ENCODE data around the gene PNMA3.
"Not testable (repeated sequence)": the region's sequence is repeated elsewhere in the genome, so short reads cannot be mapped to it uniquely, and the experiment has no call there.

Gene PNMA3

GRCh38 chrX:153071909-153072583 is 15.8 kb downstream of the PNMA3 start, which contains the start of gene PNMA6A:
Gene PNMA6A (plus strand): TSS chrX:153072454. CDS start chrX:153073063, 609 bp downstream.
- DNase-seq; in situ Hi-C loops (cut with HindIII; ENCODE audit: low pct_ligation_motif_present, low pct_unique_long_range_greater_than_20kb, low sequenced_read_pairs): not testable (repeated sequence)

GRCh38 chrX:153073331-153073730 is 17.1 kb downstream of the PNMA3 start:
- DNase-seq; in situ Hi-C loops (cut with HindIII; ENCODE audit: low pct_ligation_motif_present, low pct_unique_long_range_greater_than_20kb, low sequenced_read_pairs): not testable (repeated sequence)

GRCh38 chrX:153074262-153074899 is 18.1 kb downstream of the PNMA3 start:
- DNase-seq, result no peak
- in situ Hi-C loops (cut with HindIII; ENCODE audit: low pct_ligation_motif_present, low pct_unique_long_range_greater_than_20kb, low sequenced_read_pairs), result no loop called here

GRCh38 chrX:153074935-153075334 is 18.7 kb downstream of the PNMA3 start:
- no peak for DNase-seq
- in situ Hi-C loops (cut with HindIII; ENCODE audit: low pct_ligation_motif_present, low pct_unique_long_range_greater_than_20kb, low sequenced_read_pairs), result no loop called here

GRCh38 chrX:153075366-153075765 is 19.1 kb downstream of the PNMA3 start:
- in situ Hi-C loops (cut with HindIII; ENCODE audit: low pct_ligation_motif_present, low pct_unique_long_range_greater_than_20kb, low sequenced_read_pairs), result no loop called here

GRCh38 chrX:153077437-153078135 is 21.3 kb downstream of the PNMA3 start:
- in situ Hi-C loops (cut with HindIII; ENCODE audit: low pct_ligation_motif_present, low pct_unique_long_range_greater_than_20kb, low sequenced_read_pairs); DNase-seq: not testable (repeated sequence)

More at GRCh38 chrX:153075366-153075765, 19.1 kb downstream of the PNMA3 start:
- DNase-seq, result no peak

- DNase-seq; in situ Hi-C loops (cut with HindIII; ENCODE audit: low pct_ligation_motif_present, low pct_unique_long_range_greater_than_20kb, low sequenced_read_pairs): not testable (repeated sequence)
These were observed 27.1 kb downstream of the PNMA3 start for GRCh38 chrX:153083238-153083923.

GRCh38 chrX:153102418-153102817 is 46.1 kb downstream of the PNMA3 start:
- DNase-seq, result no peak
- in situ Hi-C loops (cut with HindIII; ENCODE audit: low pct_ligation_motif_present, low pct_unique_long_range_greater_than_20kb, low sequenced_read_pairs), result no loop called here

- in situ Hi-C loops (cut with HindIII; ENCODE audit: low pct_ligation_motif_present, low pct_unique_long_range_greater_than_20kb, low sequenced_read_pairs); DNase-seq: not testable (repeated sequence)
These were observed 48.7 kb downstream of the PNMA3 start for GRCh38 chrX:153104959-153105358.

GRCh38 chrX:153106092-153106801 is 50.0 kb downstream of the PNMA3 start:
- DNase-seq, result not testable (repeated sequence)

More at GRCh38 chrX:153106092-153106801, 50.0 kb downstream of the PNMA3 start:
- in situ Hi-C loops (cut with HindIII; ENCODE audit: low pct_ligation_motif_present, low pct_unique_long_range_greater_than_20kb, low sequenced_read_pairs), result not testable (repeated sequence)
